LNCaP clone FGC (cell line): ENCODE data around the gene UBXN1.
A peak's percentile ranks its signal among the peaks of the same experiment; 100 is the strongest.
"Not testable (repeated sequence)": the region's sequence is repeated elsewhere in the genome, so short reads cannot be mapped to it uniquely, and the experiment has no call there.

ENCODE experiments used
- DNase-seq: peaks from one replicate; pipeline ENCODE4 v3.0.0-alpha.2; 2011; ENCODE audit warnings: low read depth
- H3K4me3 ChIP-seq: 2 replicates; pipeline ENCODE4 v1.5.1; 2011; ENCODE audit warnings: mild to moderate bottlenecking, low read depth, low read length, control low read depth
- TF ChIP-seq, protein P1 (sequence below): IDR thresholded peaks from 2 replicates; pipeline ENCODE4 v1.5.1; 2012; ENCODE audit warnings: mild to moderate bottlenecking; ENCODE audit not compliant: control insufficient read depth, insufficient read depth; ENCODE audit errors: extremely low read depth

Gene UBXN1

GRCh38 chr11:62708793-62709192 is 29.9 kb upstream of the UBXN1 start:
- TF ChIP-seq, protein P1, sequence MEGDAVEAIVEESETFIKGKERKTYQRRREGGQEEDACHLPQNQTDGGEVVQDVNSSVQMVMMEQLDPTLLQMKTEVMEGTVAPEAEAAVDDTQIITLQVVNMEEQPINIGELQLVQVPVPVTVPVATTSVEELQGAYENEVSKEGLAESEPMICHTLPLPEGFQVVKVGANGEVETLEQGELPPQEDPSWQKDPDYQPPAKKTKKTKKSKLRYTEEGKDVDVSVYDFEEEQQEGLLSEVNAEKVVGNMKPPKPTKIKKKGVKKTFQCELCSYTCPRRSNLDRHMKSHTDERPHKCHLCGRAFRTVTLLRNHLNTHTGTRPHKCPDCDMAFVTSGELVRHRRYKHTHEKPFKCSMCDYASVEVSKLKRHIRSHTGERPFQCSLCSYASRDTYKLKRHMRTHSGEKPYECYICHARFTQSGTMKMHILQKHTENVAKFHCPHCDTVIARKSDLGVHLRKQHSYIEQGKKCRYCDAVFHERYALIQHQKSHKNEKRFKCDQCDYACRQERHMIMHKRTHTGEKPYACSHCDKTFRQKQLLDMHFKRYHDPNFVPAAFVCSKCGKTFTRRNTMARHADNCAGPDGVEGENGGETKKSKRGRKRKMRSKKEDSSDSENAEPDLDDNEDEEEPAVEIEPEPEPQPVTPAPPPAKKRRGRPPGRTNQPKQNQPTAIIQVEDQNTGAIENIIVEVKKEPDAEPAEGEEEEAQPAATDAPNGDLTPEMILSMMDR, result no peak
- no peak for DNase-seq
- H3K4me3 ChIP-seq, result peak overlapping the region; percentile 59

DNA sequence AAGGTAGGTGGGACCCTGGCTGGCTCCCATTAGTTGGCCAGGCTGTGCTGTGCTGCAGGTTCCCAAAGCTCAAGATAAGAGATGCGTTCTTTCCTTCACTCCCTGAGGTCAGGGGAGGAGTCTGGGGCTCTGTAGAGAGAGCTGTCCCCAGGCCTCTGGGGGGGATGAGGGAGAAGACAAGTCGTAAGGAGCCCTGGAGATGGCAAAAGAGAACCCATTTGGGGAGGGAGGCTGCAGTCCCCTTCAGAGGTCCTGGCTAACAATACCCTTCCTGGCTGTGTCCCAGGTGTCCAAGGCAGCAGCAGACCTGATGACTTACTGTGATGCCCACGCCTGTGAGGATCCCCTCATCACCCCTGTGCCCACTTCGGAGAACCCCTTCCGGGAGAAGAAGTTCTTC is 29.5 kb upstream of the UBXN1 start:
- no peak for DNase-seq
- TF ChIP-seq, protein P1, result no peak
- peak overlapping the region; percentile 59 for H3K4me3 ChIP-seq

GRCh38 chr11:62707277-62707861 is 28.5 kb upstream of the UBXN1 start, which contains the start of the genes BSCL2 and GNG3:
Gene BSCL2, minus strand, starts transcription at chr11:62707424. Its CDS starts 229 bp downstream, at chr11:62707195.
Gene GNG3, plus strand, starts transcription at chr11:62707676. Its CDS starts 620 bp downstream, at chr11:62708296.
- DNase-seq, result no peak
- H3K4me3 ChIP-seq, result peak within 1 kb of the TSS; percentile 81
- TF ChIP-seq, protein P1, result no peak

GRCh38 chr11:62706850-62707247 is 28.0 kb upstream of the UBXN1 start:
- no peak for DNase-seq
- TF ChIP-seq, protein P1, result no peak
- H3K4me3 ChIP-seq, result peak overlapping the region; percentile 81

DNA sequence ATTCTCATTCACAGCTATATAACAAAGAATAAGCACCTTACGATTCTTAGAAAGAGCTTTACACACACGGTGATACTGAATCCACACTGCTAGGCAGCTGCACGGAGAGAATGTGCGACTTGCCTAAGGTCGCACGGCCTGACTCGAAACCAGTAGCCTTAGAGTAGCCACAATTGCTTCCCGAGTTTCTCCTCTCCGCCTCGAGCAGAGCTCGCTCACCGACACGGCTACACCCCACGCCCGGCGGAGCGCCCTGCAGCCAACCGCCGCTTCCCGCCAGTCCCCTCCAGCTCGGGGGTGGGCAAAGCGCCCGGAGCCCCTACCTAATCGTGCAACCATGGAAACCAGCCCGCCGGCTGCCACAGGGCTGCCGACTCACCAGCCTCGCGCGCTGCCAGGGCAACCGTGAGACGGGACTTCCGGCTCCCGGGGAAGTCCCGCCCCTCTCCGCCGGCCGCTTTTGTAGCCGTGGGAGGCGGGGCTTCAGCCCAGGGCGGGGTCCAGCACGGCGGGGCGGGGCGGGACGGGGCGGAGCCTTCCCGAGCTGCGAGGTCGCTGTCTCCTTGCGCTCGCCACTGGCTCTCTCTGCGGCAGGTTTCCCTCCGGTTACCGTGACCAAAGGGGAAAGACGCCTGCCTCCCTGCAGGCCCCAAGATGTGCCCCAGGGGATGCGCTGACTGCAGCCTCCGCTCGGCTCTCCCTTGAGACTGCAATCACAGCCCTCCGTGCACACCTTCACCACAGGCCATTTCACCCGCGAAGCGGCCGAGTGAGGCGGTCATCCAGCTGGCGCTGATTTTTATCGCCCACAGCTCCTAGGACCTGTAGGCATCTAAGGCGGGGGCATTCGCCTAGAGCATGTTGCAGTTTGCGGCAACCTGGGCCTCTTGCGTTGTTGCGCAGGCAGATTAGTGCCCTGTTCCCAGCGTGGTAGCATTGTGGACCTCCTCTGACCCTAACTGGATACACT is 27.3 kb upstream of the UBXN1 start:
- peak overlapping the region; percentile 81 for H3K4me3 ChIP-seq
- no peak for DNase-seq
- TF ChIP-seq, protein P1, result no peak

DNA sequence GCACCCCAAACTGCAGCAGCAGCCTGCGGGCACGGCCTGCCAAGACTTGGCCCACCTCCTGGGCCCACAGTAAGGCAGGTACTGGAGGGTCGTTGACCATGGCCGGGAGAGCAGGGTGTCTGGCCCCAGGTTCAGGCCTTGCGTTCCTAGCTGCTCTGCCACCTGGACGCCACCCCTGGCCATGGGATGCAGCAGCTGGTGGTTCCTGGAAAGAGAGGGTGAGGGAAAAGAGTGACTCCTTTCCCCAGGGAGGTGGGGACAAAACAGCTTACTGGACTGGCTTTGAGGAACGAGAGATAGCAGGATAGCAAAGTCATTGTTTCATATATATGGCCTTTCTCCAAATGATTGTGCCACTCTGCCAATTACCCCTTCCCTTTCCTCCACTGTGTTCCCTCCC is 26.5 kb upstream of the UBXN1 start:
- H3K4me3 ChIP-seq, result peak overlapping the region; percentile 81
- TF ChIP-seq, protein P1, result 0 out of 2 replicates have a peak, but pooled peaks have one; percentile 16
- DNase-seq, result no peak

DNA sequence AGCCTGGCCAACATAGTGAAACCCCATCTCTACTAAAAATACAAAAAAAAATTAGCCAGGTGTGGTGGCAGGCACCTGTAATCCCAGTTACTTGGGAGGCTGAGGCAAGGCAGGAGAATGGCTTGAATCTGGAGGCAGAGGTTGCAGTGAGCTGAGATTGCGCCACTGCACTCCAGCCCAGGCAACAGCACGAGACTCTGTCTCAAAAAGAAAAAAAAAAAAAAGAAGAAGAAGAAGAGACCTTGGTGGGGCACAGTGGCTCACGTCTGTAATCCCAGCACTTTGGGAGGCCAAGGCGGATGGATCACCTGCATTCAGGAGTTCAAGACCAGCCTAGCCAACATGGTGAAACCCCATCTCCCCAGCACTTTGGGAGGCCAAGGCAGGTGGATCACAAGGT is 25.0 kb upstream of the UBXN1 start:
- not testable (repeated sequence) for DNase-seq, H3K4me3 ChIP-seq
